Measurements from ENCODE around the gene SACS. TPM values are rescaled to one million over a fixed set of nuclear protein-coding genes. Genes with fewer than 3 reads are reported as not detected.

The SACS gene
- total and polyA plus RNA-seq, 2 of the 8 experiments (the other 6 are each of a cell fraction or from before 2014, with no cell fraction given) = 11.0 to 54.2 TPM

- FAIRE-seq (no peak), DNase-seq (ENCODE audit: low read depth in 1 of 2, low spot score in 2 of 2) (no peak)
- Histone ChIP-seq H3K56ac (replicated peaks; ENCODE audit: insufficient read length, low read depth, low read length) (no peak overlapping the region), H3K14ac (ENCODE audit: insufficient read length) (no peak overlapping the region), H2BK12ac (ENCODE audit: low read depth, low read length) (no peak overlapping the region), H4K5ac (ENCODE audit: insufficient read length, low read depth, low read length) (no peak overlapping the region), H2AFZ (ENCODE audit: low read length) (no peak overlapping the region), H3K23ac (ENCODE audit: insufficient read length) (no peak overlapping the region), H3K23me2 (ENCODE audit: low read depth, low read length) (no peaks in the 10 kb centered on the region), H2BK15ac (ENCODE audit: low read length) (no peak overlapping the region), H2BK120ac (replicated peaks; ENCODE audit: low read depth, low read length) (no peak overlapping the region), H2BK20ac (ENCODE audit: low read length) (no peak overlapping the region), H3K36me3 (ENCODE audit: control insufficient read depth in 2 of 4, insufficient read depth in 4 of 4, low read length in 3 of 4) (no peaks in the 10 kb centered on the region), H2BK5ac (ENCODE audit: low read depth, low read length) (no peak overlapping the region), H3K79me1 (ENCODE audit: low read depth, low read length) (no peaks in the 10 kb centered on the region), H4K20me1 (replicated peaks in 1 of 2; ENCODE audit: control insufficient read depth in 1 of 2, insufficient read depth in 2 of 2, low read length in 2 of 2) (no peaks in the 10 kb centered on the region), H3K27ac (ENCODE audit: low read depth, low read length) (no peak overlapping the region), H3K4me1 (replicated peaks in 1 of 4; ENCODE audit: control insufficient read depth in 3 of 4, insufficient read depth in 4 of 4, low read length in 3 of 4) (peaks cover 0 to 9% (median 3%) of the 10 kb centered on the region in 4 experiments; a peak in 4 of 7 replicates), H3K79me2 (ENCODE audit: control insufficient read depth in 1 of 2, insufficient read depth in 2 of 2, low read length in 2 of 2) (no peaks in the 10 kb centered on the region), H3K4me2 (ENCODE audit: insufficient read depth in 1 of 2, low read depth in 2 of 2, low read length in 2 of 2) (no peak overlapping the region), H3K18ac (ENCODE audit: extremely low read depth, low read length) (no peak overlapping the region), H4K91ac (replicated peaks; ENCODE audit: insufficient read length, low read length) (no peak overlapping the region), H4K8ac (ENCODE audit: extremely low read depth, insufficient read depth, low read length) (no peak overlapping the region), H2AK5ac (ENCODE audit: low read depth, low read length) (no peak overlapping the region), H3K4ac (replicated peaks; ENCODE audit: insufficient read length, low read depth, low read length) (no peak overlapping the region), H3K9ac (replicated peaks in 1 of 4; ENCODE audit: extremely low read depth in 1 of 4, low read depth in 3 of 4, low read length in 3 of 4) (no peak overlapping the region), H3K4me3 (ENCODE audit: extremely low read depth in 1 of 4, insufficient read depth in 2 of 4, low read depth in 3 of 4, low read length in 4 of 4) (no peak overlapping the region), H3K27me3 (replicated peaks in 1 of 4; ENCODE audit: control insufficient read depth in 3 of 4, extremely low read depth in 1 of 4, insufficient read depth in 3 of 4, low read length in 3 of 4) (no peaks in the 10 kb centered on the region), H3K9me3 (ENCODE audit: insufficient read depth in 2 of 2, low read depth in 1 of 2, low read length in 1 of 2) (no peaks in the 10 kb centered on the region)
- 88% methylated on average over 6 of the region's 6 CpGs; no CpG with 5 or more reads in 1 of the 2 experiments for WGBS, 2 experiments (ENCODE audit: extremely low coverage in 1 of 2, insufficient coverage in 1 of 2, insufficient read length in 1 of 2, insufficient replicate concordance in 2 of 2, low coverage in 1 of 2, low lambda C conversion rate in 2 of 2, missing lambda C conversion rate in 1 of 2)
- no peak for TF ChIP-seq TAF1 (IDR thresholded peaks at IDR 0.05; ENCODE audit: low read depth, low read length)
- TF ChIP-seq CHD2 (IDR thresholded peaks at IDR 0.05; ENCODE audit: low read length) = no peak
- no peak for TF ChIP-seq SRF (IDR thresholded peaks at IDR 0.05; ENCODE audit: low read depth, low read length)
- no peak for TF ChIP-seq BRCA1 (IDR thresholded peaks at IDR 0.05; ENCODE audit: low read depth, low read length)
- CTCF ChIA-PET (ENCODE audit: partially characterized antibody) = interaction anchor here (1.2 to 1.3 kb wide), 2 partner anchors 13 to 103 kb away, joined by 3 read pairs; no protein-coding TSS in a partner anchor
- POLR2A ChIA-PET (ENCODE audit: partially characterized antibody) = no interaction called here
Measured at GRCh38 chr13:23321535-23322241, 111.8 kb downstream of the SACS start.

Measured in H1 (cell line).